ENCODE data around the gene NLRX1. TPM values are rescaled to one million over a fixed set of nuclear protein-coding genes. Genes with fewer than 3 reads are reported as not detected.

Gene NLRX1
- polyA plus RNA-seq, 1 donor = 10.4 TPM

DNA sequence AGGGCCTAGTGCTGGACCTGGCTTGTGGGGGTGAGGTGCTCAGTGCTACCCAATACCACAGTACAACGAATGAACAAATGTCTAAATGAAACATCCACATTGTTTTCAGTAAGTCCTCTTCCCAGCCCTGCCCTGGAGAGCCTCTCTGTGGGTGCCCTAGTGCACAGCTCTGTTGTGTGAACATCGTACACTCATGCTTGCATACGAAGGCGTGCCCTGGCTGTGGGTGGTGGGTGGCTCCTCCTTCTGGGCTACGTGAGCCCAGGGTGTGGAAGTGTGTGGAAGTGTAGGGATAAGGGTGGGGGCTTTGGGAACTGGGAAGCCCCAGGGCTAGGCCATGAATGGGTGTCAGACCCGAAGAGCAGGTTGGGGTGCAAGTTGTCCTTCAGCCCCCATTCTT, 592 bp upstream of the NLRX1 start:
- no peak for DNase-seq
- Histone ChIP-seq H3K4me3 (ENCODE audit: low read length) (no peak overlapping the region), H3K27ac (ENCODE audit: low read length) (no peak overlapping the region), H3K9me3 (ENCODE audit: control insufficient read depth, low read depth, low read length) (no peaks in the 10 kb centered on the region), H3K27me3 (ENCODE audit: control insufficient read depth, insufficient read depth, low read length) (no peaks in the 10 kb centered on the region), H3K4me1 (ENCODE audit: control insufficient read depth, insufficient read depth, low read length) (peaks cover 3% of the 10 kb centered on the region), H3K36me3 (ENCODE audit: control insufficient read depth, insufficient read depth, low read length) (no peaks in the 10 kb centered on the region)
- WGBS (ENCODE audit: insufficient coverage, low lambda C conversion rate) = no CpG with 5 or more reads among the region's 6 CpGs

DNA sequence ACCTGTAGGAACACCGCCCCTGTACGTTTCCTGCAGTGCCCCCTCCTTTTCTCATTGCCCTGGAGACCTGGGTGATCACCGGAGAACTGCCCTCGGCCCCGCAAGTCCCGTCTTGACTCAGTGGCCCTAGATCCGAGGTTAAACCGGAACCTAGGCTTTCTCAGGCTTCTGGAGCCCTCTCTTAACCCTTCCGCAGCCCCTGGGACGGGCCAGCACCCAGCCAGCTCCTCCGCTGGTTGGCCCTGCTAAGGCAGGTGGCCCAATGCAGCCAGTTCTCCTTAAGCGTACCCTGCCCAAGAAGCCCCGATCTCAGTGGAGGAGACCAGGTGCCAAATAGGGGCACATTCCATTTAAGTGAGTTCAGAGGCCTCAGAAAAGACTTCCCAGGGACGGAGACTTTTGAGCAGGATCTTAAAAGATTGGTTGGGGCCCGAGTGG, 776 bp downstream of the NLRX1 start:
- H3K9me3 ChIP-seq (ENCODE audit: control insufficient read depth, low read depth, low read length) = no peaks in the 10 kb centered on the region
- no peak for DNase-seq

DNA sequence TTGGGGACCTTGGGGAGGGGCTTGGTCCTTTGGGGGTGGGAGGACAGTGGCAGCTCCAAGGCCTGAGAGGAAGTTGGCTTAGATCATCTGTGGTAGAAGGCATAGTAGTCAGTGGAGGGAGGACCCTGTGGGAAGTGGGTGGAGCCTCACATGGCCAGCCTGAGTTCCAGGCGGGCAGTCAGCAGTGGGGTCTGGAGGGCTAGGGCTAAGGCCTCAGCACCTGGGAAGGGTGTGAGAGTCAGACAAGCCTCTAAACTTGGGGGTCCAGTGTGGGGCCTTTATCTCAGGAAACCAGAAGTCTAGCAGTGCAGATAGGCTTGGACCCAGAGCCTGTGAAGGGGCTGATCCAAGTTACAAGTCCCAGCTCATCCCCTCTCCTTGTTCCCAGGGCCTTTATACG, 4.0 kb downstream of the NLRX1 start:
- no CpG with 5 or more reads among the region's 2 CpGs for WGBS (ENCODE audit: insufficient coverage, low lambda C conversion rate)
- H3K9me3 ChIP-seq (ENCODE audit: control insufficient read depth, low read depth, low read length) = no peaks in the 10 kb centered on the region
- peaks cover 3% of the 10 kb centered on the region for H3K4me1 ChIP-seq (ENCODE audit: control insufficient read depth, insufficient read depth, low read length)
- DNase-seq = no peak
- no peaks in the 10 kb centered on the region for H3K27me3 ChIP-seq (ENCODE audit: control insufficient read depth, insufficient read depth, low read length)
- peaks cover 23% of the 10 kb centered on the region for H3K36me3 ChIP-seq (ENCODE audit: control insufficient read depth, insufficient read depth, low read length)
- no peak overlapping the region for H3K27ac ChIP-seq (ENCODE audit: low read length)
- no peak overlapping the region for H3K4me3 ChIP-seq (ENCODE audit: low read length)

More for the DNA sequence above, 776 bp downstream of the NLRX1 start:
- Histone ChIP-seq H3K4me1 (ENCODE audit: control insufficient read depth, insufficient read depth, low read length) (peaks cover 3% of the 10 kb centered on the region), H3K36me3 (ENCODE audit: control insufficient read depth, insufficient read depth, low read length) (peaks cover 8% of the 10 kb centered on the region), H3K4me3 (ENCODE audit: low read length) (peak overlapping the region; percentile 71), H3K27ac (ENCODE audit: low read length) (peak overlapping the region; percentile 55), H3K27me3 (ENCODE audit: control insufficient read depth, insufficient read depth, low read length) (no peaks in the 10 kb centered on the region)
- no CpG with 5 or more reads among the region's 15 CpGs for WGBS (ENCODE audit: insufficient coverage, low lambda C conversion rate)

DNA sequence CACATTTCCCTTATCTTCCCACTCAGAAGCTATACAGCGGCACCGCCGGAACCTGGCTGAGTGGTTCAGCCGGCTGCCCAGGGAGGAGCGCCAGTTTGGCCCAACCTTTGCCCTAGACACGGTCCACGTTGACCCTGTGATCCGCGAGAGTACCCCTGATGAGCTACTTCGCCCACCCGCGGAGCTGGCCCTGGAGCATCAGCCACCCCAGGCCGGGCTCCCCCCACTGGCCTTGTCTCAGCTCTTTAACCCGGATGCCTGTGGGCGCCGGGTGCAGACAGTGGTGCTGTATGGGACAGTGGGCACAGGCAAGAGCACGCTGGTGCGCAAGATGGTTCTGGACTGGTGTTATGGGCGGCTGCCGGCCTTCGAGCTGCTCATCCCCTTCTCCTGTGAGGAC, 4.9 kb downstream of the NLRX1 start:
- no peak overlapping the region for H3K27ac ChIP-seq (ENCODE audit: low read length)
- no peak overlapping the region for H3K4me3 ChIP-seq (ENCODE audit: low read length)
- H3K9me3 ChIP-seq (ENCODE audit: control insufficient read depth, low read depth, low read length) = no peaks in the 10 kb centered on the region
- no CpG with 5 or more reads among the region's 21 CpGs for WGBS (ENCODE audit: insufficient coverage, low lambda C conversion rate)
- peaks cover 3% of the 10 kb centered on the region for H3K4me1 ChIP-seq (ENCODE audit: control insufficient read depth, insufficient read depth, low read length)
- no peak for DNase-seq
- H3K36me3 ChIP-seq (ENCODE audit: control insufficient read depth, insufficient read depth, low read length) = peaks cover 27% of the 10 kb centered on the region
- no peaks in the 10 kb centered on the region for H3K27me3 ChIP-seq (ENCODE audit: control insufficient read depth, insufficient read depth, low read length)

DNA sequence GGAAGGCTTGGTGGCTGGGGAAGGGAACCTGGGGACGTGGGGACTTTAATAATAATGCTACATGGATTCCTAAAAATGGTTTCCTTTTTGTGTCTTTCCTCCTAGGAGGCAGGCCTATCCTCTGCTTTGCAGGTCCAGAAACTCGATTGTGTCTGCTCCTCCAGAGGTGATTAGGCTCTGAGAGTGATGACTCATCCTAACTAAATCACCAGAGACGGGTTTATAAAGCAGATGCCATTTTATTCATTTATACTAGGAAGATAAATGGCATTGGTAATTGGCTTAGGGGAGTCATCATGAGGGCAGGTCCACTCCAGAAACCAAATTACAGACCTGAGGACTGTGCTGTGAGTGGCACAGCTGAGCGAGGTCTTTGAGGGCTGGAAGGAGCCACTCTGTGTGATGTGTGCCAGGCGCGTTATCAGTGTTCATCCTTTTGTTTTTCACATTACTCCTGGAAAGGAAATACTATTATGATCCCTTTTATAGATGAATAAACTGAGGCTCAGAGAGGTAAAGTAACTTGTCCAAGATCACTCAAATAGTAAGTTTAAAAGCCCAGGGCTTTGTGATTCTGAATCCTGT, 7.1 kb downstream of the NLRX1 start:
- Histone ChIP-seq H3K9me3 (ENCODE audit: control insufficient read depth, low read depth, low read length) (no peaks in the 10 kb centered on the region), H3K27ac (ENCODE audit: low read length) (no peak overlapping the region), H3K27me3 (ENCODE audit: control insufficient read depth, insufficient read depth, low read length) (no peaks in the 10 kb centered on the region), H3K36me3 (ENCODE audit: control insufficient read depth, insufficient read depth, low read length) (peaks cover 41% of the 10 kb centered on the region), H3K4me3 (ENCODE audit: low read length) (no peak overlapping the region), H3K4me1 (ENCODE audit: control insufficient read depth, insufficient read depth, low read length) (no peaks in the 10 kb centered on the region)
- WGBS (ENCODE audit: insufficient coverage, low lambda C conversion rate) = no CpG with 5 or more reads among the region's 6 CpGs
- DNase-seq = no peak

DNA sequence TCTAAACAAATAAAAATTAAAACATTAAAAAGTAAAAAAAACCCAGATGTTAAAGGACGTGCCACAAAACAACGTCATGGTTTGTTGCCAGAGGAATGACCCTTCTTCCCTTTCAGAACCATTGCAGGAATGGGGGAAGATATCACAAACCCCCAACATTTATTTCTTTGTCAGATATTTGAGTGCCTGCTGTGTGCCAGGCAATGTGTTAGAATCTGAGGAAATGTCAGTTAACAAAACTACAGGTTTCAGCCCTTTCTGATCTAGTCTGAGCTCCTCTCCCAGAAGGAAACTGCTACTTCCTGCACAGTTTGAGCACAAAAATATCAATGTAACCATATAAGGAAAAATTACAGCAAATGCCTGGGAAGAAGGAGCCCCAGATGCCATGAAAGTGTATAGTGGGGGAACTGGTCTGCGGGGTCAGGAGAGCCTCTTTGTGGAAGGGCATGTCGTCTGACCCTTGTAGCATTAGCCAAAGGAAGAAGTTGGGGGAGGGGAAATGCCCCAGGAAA, 9.7 kb downstream of the NLRX1 start:
- no peak overlapping the region for H3K4me3 ChIP-seq (ENCODE audit: low read length)
- no peaks in the 10 kb centered on the region for H3K27me3 ChIP-seq (ENCODE audit: control insufficient read depth, insufficient read depth, low read length)
- no peak overlapping the region for H3K27ac ChIP-seq (ENCODE audit: low read length)
- H3K36me3 ChIP-seq (ENCODE audit: control insufficient read depth, insufficient read depth, low read length) = peaks cover 60% of the 10 kb centered on the region
- WGBS (ENCODE audit: insufficient coverage, low lambda C conversion rate) = no CpG with 5 or more reads among the region's 4 CpGs
- H3K4me1 ChIP-seq (ENCODE audit: control insufficient read depth, insufficient read depth, low read length) = no peaks in the 10 kb centered on the region
- no peaks in the 10 kb centered on the region for H3K9me3 ChIP-seq (ENCODE audit: control insufficient read depth, low read depth, low read length)
- no peak for DNase-seq

DNA sequence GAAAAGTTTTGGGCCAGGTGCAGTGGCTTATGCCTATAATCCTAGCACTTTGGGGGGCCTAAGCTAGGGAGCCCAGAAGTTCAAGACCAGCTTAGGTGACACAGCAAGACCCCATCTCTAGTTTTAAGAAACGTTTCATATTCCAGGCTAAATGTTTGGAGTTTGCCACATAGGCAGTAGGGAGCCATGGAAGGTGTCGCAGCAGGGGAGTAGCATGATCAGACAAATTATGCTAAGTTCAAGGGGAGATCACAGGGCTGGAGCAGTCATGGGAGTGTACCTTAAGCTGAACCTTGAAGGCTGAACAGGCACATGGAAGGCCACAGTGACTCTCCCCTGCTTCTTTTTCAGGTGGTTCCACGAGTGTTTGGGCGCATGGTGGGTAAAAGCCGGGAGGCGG, 10.8 kb downstream of the NLRX1 start:
- no peaks in the 10 kb centered on the region for H3K9me3 ChIP-seq (ENCODE audit: control insufficient read depth, low read depth, low read length)
- no peak for DNase-seq
- H3K4me3 ChIP-seq (ENCODE audit: low read length) = no peak overlapping the region
- peaks cover 59% of the 10 kb centered on the region for H3K36me3 ChIP-seq (ENCODE audit: control insufficient read depth, insufficient read depth, low read length)
- no peak overlapping the region for H3K27ac ChIP-seq (ENCODE audit: low read length)
- H3K27me3 ChIP-seq (ENCODE audit: control insufficient read depth, insufficient read depth, low read length) = no peaks in the 10 kb centered on the region
- no peaks in the 10 kb centered on the region for H3K4me1 ChIP-seq (ENCODE audit: control insufficient read depth, insufficient read depth, low read length)
- WGBS (ENCODE audit: insufficient coverage, low lambda C conversion rate) = no CpG with 5 or more reads among the region's 6 CpGs

DNA sequence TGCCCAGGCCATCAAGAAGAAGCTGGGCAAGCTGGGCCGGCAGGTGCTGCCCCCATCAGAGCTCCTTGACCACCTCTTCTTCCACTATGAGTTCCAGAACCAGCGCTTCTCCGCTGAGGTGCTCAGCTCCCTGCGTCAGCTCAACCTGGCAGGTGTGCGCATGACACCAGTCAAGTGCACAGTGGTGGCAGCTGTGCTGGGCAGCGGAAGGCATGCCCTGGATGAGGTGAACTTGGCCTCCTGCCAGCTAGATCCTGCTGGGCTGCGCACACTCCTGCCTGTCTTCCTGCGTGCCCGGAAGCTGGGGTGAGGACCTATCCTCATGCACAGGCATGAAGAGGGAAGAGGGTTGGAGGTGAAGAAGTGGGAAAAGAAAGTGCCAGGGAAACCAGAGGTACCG, 11.5 kb downstream of the NLRX1 start:
- no peak for DNase-seq
- WGBS (ENCODE audit: insufficient coverage, low lambda C conversion rate) = no CpG with 5 or more reads among the region's 10 CpGs

DNA sequence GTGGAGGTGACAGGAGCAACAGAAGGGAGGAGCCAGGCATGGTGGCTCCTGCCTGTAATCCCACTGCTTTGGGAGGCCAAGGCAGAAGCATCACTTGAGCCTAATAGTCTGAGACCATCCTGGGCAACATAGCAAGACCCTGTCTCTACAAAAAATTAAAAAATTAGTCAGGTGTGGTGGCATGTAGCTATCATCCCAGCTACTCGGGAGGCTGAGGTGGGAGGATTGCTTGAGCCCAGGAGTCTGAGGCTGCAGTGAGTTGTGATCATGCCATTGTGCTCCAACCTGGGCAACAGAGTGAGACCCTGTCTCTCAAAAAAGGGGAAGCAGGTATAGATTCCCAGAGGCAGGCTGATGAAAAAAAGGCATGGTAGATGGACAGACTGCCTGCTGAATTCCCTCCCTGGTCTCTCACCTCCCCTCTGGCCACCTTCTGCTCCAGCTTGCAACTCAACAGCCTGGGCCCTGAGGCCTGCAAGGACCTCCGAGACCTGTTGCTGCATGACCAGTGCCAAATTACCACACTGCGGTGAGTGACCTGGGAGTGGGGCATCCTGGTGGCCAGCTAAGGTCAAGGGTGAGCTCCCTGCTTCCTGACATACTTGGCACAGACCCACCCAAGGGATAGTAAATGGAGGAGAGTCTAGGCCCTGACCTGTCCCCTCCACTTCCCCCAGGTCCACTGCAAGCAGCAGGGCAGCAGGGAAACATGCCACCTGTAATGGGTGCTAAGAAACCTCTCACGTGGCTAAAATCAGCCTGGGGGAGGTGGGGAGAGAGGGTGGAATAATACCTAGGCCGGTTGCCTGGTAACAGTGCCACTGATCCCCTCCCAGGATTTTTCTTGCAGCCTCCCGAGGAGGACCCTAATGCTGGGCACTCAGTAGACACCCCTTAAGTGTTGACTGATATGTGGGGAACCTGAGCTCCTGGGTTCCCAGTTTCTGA, 12.5 kb downstream of the NLRX1 start:
- peaks cover 44% of the 10 kb centered on the region for H3K36me3 ChIP-seq (ENCODE audit: control insufficient read depth, insufficient read depth, low read length)
- no CpG with 5 or more reads among the region's 6 CpGs for WGBS (ENCODE audit: insufficient coverage, low lambda C conversion rate)
- no peak for DNase-seq
- H3K27me3 ChIP-seq (ENCODE audit: control insufficient read depth, insufficient read depth, low read length) = no peaks in the 10 kb centered on the region
- H3K27ac ChIP-seq (ENCODE audit: low read length) = no peak overlapping the region
- no peaks in the 10 kb centered on the region for H3K9me3 ChIP-seq (ENCODE audit: control insufficient read depth, low read depth, low read length)
- no peak overlapping the region for H3K4me3 ChIP-seq (ENCODE audit: low read length)
- H3K4me1 ChIP-seq (ENCODE audit: control insufficient read depth, insufficient read depth, low read length) = peaks cover 2% of the 10 kb centered on the region

More for the DNA sequence above, 11.5 kb downstream of the NLRX1 start:
- Histone ChIP-seq H3K9me3 (ENCODE audit: control insufficient read depth, low read depth, low read length) (no peaks in the 10 kb centered on the region), H3K4me3 (ENCODE audit: low read length) (no peak overlapping the region), H3K27me3 (ENCODE audit: control insufficient read depth, insufficient read depth, low read length) (no peaks in the 10 kb centered on the region), H3K36me3 (ENCODE audit: control insufficient read depth, insufficient read depth, low read length) (peaks cover 53% of the 10 kb centered on the region), H3K4me1 (ENCODE audit: control insufficient read depth, insufficient read depth, low read length) (no peaks in the 10 kb centered on the region), H3K27ac (ENCODE audit: low read length) (no peak overlapping the region)

DNA sequence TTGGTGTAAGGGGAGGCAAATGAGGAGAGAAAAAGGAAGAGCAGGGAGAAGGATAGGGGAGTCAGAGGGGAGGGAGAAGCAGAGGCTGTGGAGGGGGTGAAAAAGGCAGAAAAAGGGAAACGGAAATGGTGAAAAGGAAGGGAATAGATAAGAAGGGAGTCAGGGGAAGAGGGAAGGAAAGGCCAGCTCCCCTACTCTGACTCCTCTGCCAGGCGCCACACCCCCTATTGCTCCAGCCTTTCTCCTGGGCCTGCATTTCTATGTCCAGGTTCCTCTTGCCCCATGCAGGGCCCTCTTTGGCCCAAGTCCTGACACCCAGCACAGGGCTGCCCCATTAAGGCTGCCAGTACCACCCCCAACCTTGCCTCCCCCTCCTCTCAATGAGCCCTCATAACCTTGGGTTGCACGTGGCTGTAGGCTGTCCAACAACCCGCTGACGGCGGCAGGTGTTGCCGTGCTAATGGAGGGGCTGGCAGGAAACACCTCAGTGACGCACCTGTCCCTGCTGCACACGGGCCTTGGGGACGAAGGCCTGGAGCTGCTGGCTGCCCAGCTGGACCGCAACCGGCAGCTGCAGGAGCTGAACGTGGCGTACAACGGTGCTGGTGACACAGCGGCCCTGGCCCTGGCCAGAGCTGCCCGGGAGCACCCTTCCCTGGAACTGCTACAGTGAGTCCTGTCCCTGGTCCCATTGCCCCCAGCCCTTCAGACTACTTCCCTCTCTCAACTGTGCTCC, 13.3 kb downstream of the NLRX1 start:
- Histone ChIP-seq H3K9me3 (ENCODE audit: control insufficient read depth, low read depth, low read length) (no peaks in the 10 kb centered on the region), H3K27me3 (ENCODE audit: control insufficient read depth, insufficient read depth, low read length) (no peaks in the 10 kb centered on the region), H3K4me3 (ENCODE audit: low read length) (no peak overlapping the region), H3K4me1 (ENCODE audit: control insufficient read depth, insufficient read depth, low read length) (peaks cover 10% of the 10 kb centered on the region), H3K36me3 (ENCODE audit: control insufficient read depth, insufficient read depth, low read length) (peaks cover 44% of the 10 kb centered on the region), H3K27ac (ENCODE audit: low read length) (no peak overlapping the region)
- no peak for DNase-seq
- 71% methylated on average over 1 of the region's 17 CpGs for WGBS (ENCODE audit: insufficient coverage, low lambda C conversion rate)
